Naive thymus-derived CD4-positive, alpha-beta T cell (primary cell): ENCODE measurements around the gene FAM3D. TPM values are rescaled to one million over a fixed set of nuclear protein-coding genes. Genes with fewer than 3 reads are reported as not detected.

ENCODE experiments used
- ATAC-seq: fragments of 150-1000 bp; cut with Tn5 transposase; 2 replicates; pipeline ENCODE4 v1.10.0; 2021; ENCODE audit warnings: mild to moderate bottlenecking, moderate library complexity
- CTCF ChIA-PET: fragments of 350-600 bp; sonication (Branson Sonifier 250); formaldehyde crosslinking; loops from one replicate; lab custom pipeline; 2021; ENCODE audit warnings: antibody characterized with exemption; lab: Charles Lee
- POLR2A ChIA-PET: fragments of 350-600 bp; sonication (Branson Sonifier 250); formaldehyde crosslinking; loops from one replicate; lab custom pipeline; 2021; ENCODE audit warnings: antibody characterized with exemption, inconsistent platforms; lab: Charles Lee
- DNase-seq, 9 donors: peaks; one replicate each; pipeline versions ENCODE4 v3.0.0 to v3.0.0-alpha.2; 2020 to 2022; ENCODE audit warnings: mixed read lengths in 1 of 9
- H3K27ac ChIP-seq: one replicate; pipeline ENCODE4 v1.7.0; 2013; ENCODE audit warnings: mild to moderate bottlenecking, low read depth, low read length, moderate library complexity
- H3K27me3 ChIP-seq, 2 donors: one replicate each; pipeline ENCODE4 v1.7.0; 2013; ENCODE audit warnings: low read length in 2 of 2, mild to moderate bottlenecking in 2 of 2, moderate library complexity in 2 of 2; ENCODE audit not compliant: control insufficient read depth in 2 of 2, insufficient read depth in 2 of 2
- H3K36me3 ChIP-seq, 3 experiments: 1 replicate in 2 of 3; 2 replicates in 1 of 3; pipeline ENCODE4 v1.7.0; 2013; ENCODE audit warnings: low read length in 3 of 3, mild to moderate bottlenecking in 3 of 3, moderate library complexity in 1 of 3; ENCODE audit not compliant: insufficient read depth in 3 of 3, control insufficient read depth in 2 of 3
- H3K4me1 ChIP-seq, 2 donors: one replicate each; pipeline ENCODE4 v1.7.0; 2013; ENCODE audit warnings: low read length in 2 of 2, mild to moderate bottlenecking in 2 of 2, moderate library complexity in 1 of 2; ENCODE audit not compliant: control insufficient read depth in 2 of 2, insufficient read depth in 2 of 2
- H3K4me3 ChIP-seq: 2 replicates; pipeline ENCODE4 v1.7.0; 2013; ENCODE audit warnings: mild to moderate bottlenecking, low read length
- H3K9me3 ChIP-seq, 3 experiments: 1 replicate in 2 of 3; 2 replicates in 1 of 3; pipeline ENCODE4 v1.7.0; 2013; ENCODE audit warnings: low read length in 3 of 3; ENCODE audit not compliant: control insufficient read depth in 2 of 3
- H3K27ac Mint-ChIP-seq, 9 donors: one replicate each; pipeline ENCODE4 v1.8.0; 2020 to 2022; ENCODE audit warnings: mixed read lengths in 9 of 9, mild to moderate bottlenecking in 8 of 9, moderate library complexity in 5 of 9, inconsistent platforms in 2 of 9
- H3K27me3 Mint-ChIP-seq, 5 donors: one replicate each; pipeline ENCODE4 v1.8.0; 2021 to 2022; ENCODE audit warnings: mixed read lengths in 5 of 5, mild to moderate bottlenecking in 1 of 5
- H3K36me3 Mint-ChIP-seq, 5 donors: one replicate each; pipeline ENCODE4 v1.8.0; 2020 to 2022; ENCODE audit warnings: mixed read lengths in 5 of 5, mild to moderate bottlenecking in 3 of 5, inconsistent platforms in 1 of 5
- H3K4me1 Mint-ChIP-seq, 7 donors: one replicate each; pipeline ENCODE4 v1.8.0; 2020 to 2022; ENCODE audit warnings: mixed read lengths in 7 of 7, mild to moderate bottlenecking in 3 of 7, inconsistent platforms in 1 of 7
- H3K4me3 Mint-ChIP-seq, 10 donors: one replicate each; pipeline ENCODE4 v1.8.0; 2020 to 2022; ENCODE audit warnings: mild to moderate bottlenecking in 10 of 10, mixed read lengths in 10 of 10, moderate library complexity in 6 of 10, inconsistent platforms in 2 of 10
- H3K9me3 Mint-ChIP-seq, 11 donors: one replicate each; pipeline ENCODE4 v1.8.0; 2020 to 2022; ENCODE audit warnings: mixed read lengths in 11 of 11, mild to moderate bottlenecking in 4 of 11, inconsistent platforms in 1 of 11, moderate library complexity in 1 of 11
- intact Hi-C, 2 donors: fragments of 100-400 bp; cut with micrococcal nuclease; formaldehyde crosslinking; loops; one replicate each; pipeline ENCODE4 v1.15.1; 2023
- polyA plus RNA-seq, 2 donors: library from polyadenylated mRNA; unstranded; fragments of 300-500 nt; fragmentation: Illumina TruSeq; gene quantifications; one replicate each; pipeline ENCODE4 v1.2.3, GENCODE V29; 2021
- total RNA-seq, 6 experiments: library from RNA in 5 of 6; stranded (reverse) in 5 of 6; gene quantifications; 1 replicate in 5 of 6; 2 replicates in 1 of 6; pipeline ENCODE4 v1.2.3 and lab custom pipeline; 2021 to 2026

Gene FAM3D
- total and polyA plus RNA-seq, 7 experiments from 2014 or later: not detected

DNA sequence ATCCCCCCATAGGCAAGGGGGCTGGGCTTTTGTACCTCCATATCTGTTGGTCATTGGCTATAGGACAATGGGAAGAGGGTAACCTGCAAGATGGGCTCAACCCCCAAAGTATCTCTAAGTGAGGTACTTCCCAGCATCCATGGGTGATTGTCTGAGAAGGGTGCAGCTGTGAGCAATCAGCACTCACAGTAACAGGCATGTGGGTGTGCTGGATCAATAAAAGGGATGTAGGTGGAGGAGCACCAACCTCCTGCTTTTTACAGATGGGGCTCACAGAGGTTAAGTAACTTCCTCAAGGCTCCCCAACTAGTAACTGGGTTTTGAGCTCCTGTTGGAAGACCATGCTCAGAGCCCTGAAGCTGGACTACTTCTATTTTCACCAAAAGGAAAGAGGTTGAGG is 63.0 kb downstream of the FAM3D start:
- H3K4me1 ChIP-seq: no peaks in the 10 kb centered on the region
- intact Hi-C loops: no loop called here
- ATAC-seq (no peak), DNase-seq (no peak)
- Mint-ChIP-seq H3K9me3 (peaks cover 0 to 3% (median 0%) of the 10 kb centered on the region in 11 donors), H3K36me3 (no peaks in the 10 kb centered on the region), H3K4me1 (no peaks in the 10 kb centered on the region), H3K4me3 (no peak overlapping the region), H3K27ac (no peak overlapping the region), H3K27me3 (peaks cover 18 to 31% (median 24%) of the 10 kb centered on the region in 5 donors)
- H3K27ac ChIP-seq: no peak overlapping the region
- CTCF ChIA-PET: no interaction called here
- POLR2A ChIA-PET: no interaction called here
- H3K27me3 ChIP-seq: no peaks in the 10 kb centered on the region
- no peaks in the 10 kb centered on the region for H3K36me3 ChIP-seq
- H3K9me3 ChIP-seq: no peaks in the 10 kb centered on the region
- no peak overlapping the region for H3K4me3 ChIP-seq

DNA sequence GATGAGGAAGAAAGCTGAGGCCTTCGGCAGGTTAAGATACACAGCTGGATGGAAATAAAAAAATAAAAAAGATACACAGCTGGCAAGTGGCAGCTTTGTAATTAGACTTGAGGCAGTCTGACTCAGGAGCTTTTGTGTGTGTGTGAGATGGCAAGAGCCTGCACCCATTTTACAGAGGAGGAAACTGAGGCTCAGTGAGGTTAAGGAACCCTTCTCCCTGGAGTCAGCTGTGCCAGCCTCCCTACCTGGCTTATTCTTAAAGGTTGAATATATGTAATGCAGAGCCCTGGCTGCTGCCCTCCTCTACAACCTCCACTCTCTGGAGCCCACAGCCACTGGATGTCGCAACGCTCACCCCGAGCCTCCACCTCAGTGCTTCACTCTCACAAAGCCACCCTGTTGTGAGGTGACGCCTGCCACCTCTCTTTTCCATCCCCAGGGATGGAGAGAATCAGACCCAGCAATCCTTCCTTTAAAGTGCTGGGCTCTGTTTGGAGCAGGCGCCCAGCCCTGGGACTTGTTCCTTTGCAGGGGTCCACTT is 68.7 kb downstream of the FAM3D start:
- Mint-ChIP-seq H3K9me3 (no peaks in the 10 kb centered on the region), H3K36me3 (no peaks in the 10 kb centered on the region), H3K4me3 (no peak overlapping the region), H3K27me3 (peaks cover 10 to 16% (median 15%) of the 10 kb centered on the region in 5 donors), H3K27ac (no peak overlapping the region), H3K4me1 (no peaks in the 10 kb centered on the region)
- DNase-seq (no peak), ATAC-seq (no peak)
- Histone ChIP-seq H3K27me3 (no peaks in the 10 kb centered on the region), H3K4me3 (no peak overlapping the region), H3K27ac (no peak overlapping the region), H3K9me3 (no peaks in the 10 kb centered on the region), H3K36me3 (no peaks in the 10 kb centered on the region), H3K4me1 (no peaks in the 10 kb centered on the region)
- ChIA-PET POLR2A (no interaction called here), CTCF (no interaction called here)
- intact Hi-C loops: no loop called here

DNA sequence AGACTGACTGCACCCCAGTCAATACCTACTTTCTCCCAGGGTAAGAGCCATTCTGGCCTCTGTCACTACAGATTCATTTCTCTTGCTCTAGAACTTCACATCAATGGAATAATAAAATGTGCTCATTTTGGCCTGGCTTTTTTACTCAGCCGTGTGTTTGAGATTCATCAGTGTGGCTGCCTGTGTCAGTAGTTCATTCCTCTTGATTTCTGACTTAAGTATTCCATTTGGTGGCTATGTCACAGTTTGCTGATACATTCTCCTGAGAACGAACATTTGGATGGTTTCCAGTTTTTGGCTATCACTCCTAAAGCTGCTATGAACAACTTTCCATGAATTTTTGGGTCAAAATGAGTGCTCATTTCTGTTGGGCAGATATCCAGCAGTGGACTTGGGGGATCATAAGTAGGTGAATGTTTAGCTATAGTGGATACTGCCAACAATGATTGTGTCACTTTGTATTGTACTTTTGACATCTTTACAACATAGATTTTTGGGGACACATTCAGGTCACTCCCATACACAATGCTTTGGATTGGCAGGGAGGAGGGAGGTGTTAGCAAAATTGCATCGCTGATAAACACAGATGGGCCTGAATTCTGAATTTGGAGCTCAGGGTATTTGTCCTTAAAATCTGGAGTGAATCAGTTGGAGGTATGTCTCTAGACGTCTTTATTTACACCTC is 69.6 kb downstream of the FAM3D start:
- ATAC-seq (no peak), DNase-seq (no peak)
- H3K9me3 Mint-ChIP-seq: no peaks in the 10 kb centered on the region
- intact Hi-C loops: no loop called here
- H3K4me3 Mint-ChIP-seq: no peak overlapping the region
- no peaks in the 10 kb centered on the region for H3K4me1 Mint-ChIP-seq
- peaks cover 5 to 12% (median 10%) of the 10 kb centered on the region in 5 donors for H3K27me3 Mint-ChIP-seq
- H3K4me3 ChIP-seq: no peak overlapping the region
- no peak overlapping the region for H3K27ac ChIP-seq
- CTCF ChIA-PET: no interaction called here
- H3K9me3 ChIP-seq: no peaks in the 10 kb centered on the region
- no peaks in the 10 kb centered on the region for H3K27me3 ChIP-seq
- H3K36me3 Mint-ChIP-seq: no peaks in the 10 kb centered on the region
- no peaks in the 10 kb centered on the region for H3K36me3 ChIP-seq
- no peak overlapping the region for H3K27ac Mint-ChIP-seq
- POLR2A ChIA-PET: no interaction called here
- H3K4me1 ChIP-seq: no peaks in the 10 kb centered on the region

DNA sequence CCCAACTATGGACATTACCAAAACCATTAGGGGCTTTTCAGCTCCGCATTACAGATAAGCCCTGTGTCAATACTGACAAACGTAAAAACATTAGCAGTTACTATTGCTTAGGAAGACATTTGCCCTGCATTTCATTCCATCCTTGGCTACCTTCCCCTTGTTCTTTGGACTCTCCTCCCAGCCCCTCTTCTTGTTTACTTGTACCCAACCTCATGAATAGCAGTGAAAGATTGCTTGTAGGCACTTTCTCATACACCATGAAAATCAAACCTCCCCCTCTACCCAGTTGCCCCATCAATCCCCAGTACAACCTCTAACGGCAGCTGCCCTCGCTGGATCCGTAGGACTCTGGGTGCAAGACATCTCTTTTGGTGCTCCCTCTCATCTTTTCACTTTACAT is 72.5 kb downstream of the FAM3D start:
- Histone ChIP-seq H3K4me3 (no peak overlapping the region), H3K27me3 (no peaks in the 10 kb centered on the region), H3K36me3 (no peaks in the 10 kb centered on the region), H3K27ac (no peak overlapping the region), H3K4me1 (no peaks in the 10 kb centered on the region), H3K9me3 (no peaks in the 10 kb centered on the region)
- no peak overlapping the region for H3K27ac Mint-ChIP-seq
- POLR2A ChIA-PET: no interaction called here
- ATAC-seq (no peak), DNase-seq (no peak)
- H3K4me3 Mint-ChIP-seq: no peak overlapping the region
- peaks cover under 1 to 21% (median 7%) of the 10 kb centered on the region in 5 donors for H3K27me3 Mint-ChIP-seq
- CTCF ChIA-PET: no interaction called here
- H3K36me3 Mint-ChIP-seq: no peaks in the 10 kb centered on the region
- H3K9me3 Mint-ChIP-seq: peaks cover 0 to 1% (median 0%) of the 10 kb centered on the region in 11 donors
- no peaks in the 10 kb centered on the region for H3K4me1 Mint-ChIP-seq
- intact Hi-C loops: no loop called here

DNA sequence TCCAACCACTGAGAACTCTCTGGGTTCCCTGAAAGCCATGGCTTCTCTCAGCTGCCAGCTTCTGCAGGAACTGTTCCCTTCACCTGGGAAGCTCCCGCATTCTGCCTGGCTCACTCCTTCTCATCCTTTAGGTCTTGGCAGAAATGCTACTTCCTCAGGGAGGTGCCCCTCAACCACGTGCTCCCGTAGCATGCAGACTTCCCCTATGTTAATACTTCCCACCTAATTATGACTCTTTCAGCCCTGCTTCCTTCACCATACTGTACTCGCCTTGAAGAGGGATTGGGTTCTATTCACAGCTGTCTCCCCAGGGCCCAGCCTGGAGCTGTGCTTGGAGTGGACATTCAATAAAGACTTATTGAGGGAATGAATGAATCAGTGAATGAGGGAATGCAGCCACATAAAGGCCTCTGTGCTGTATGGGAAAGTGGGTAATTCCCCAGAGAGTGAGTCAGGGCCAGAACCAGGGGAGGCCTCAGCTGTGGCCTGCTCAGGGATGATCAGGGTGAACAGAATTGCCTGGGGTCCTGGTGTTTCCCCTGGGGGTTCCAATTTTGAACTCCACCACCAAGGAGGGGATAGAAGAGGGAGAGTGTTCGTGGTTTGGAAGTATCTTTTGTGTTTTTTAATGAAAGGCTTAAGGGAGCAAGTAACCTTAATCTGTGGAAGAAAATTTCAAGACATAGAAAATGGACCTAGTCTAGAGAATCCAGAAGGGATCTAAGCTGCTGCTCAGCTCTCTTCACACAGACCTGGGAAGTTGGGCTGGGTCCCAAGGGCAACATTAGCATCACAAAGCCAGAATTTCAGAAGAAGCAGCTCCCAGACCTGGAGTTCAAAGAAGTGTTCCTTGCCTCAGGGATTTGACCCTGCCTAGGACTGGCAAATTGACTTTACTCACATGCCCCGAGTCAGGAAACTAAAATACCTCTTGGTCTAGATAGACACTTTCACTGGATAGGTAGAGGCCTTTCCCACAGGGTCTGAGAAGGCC is 74.8 kb downstream of the FAM3D start:
- H3K4me3 Mint-ChIP-seq: no peak overlapping the region
- ChIA-PET POLR2A (no interaction called here), CTCF (no interaction called here)
- H3K9me3 ChIP-seq: no peaks in the 10 kb centered on the region
- ATAC-seq: peak; percentile 26
- no peak overlapping the region for H3K27ac Mint-ChIP-seq
- no peaks in the 10 kb centered on the region for H3K27me3 ChIP-seq
- H3K4me1 Mint-ChIP-seq: no peaks in the 10 kb centered on the region
- H3K27ac ChIP-seq: no peak overlapping the region
- no peak overlapping the region for H3K4me3 ChIP-seq
- intact Hi-C loops: no loop called here
- no peaks in the 10 kb centered on the region for H3K36me3 ChIP-seq
- H3K27me3 Mint-ChIP-seq: peaks cover 20 to 41% (median 25%) of the 10 kb centered on the region in 5 donors
- H3K4me1 ChIP-seq: no peaks in the 10 kb centered on the region
- DNase-seq: no peak
- no peaks in the 10 kb centered on the region for H3K36me3 Mint-ChIP-seq
- H3K9me3 Mint-ChIP-seq: peaks cover 0 to 1% (median 0%) of the 10 kb centered on the region in 11 donors

DNA sequence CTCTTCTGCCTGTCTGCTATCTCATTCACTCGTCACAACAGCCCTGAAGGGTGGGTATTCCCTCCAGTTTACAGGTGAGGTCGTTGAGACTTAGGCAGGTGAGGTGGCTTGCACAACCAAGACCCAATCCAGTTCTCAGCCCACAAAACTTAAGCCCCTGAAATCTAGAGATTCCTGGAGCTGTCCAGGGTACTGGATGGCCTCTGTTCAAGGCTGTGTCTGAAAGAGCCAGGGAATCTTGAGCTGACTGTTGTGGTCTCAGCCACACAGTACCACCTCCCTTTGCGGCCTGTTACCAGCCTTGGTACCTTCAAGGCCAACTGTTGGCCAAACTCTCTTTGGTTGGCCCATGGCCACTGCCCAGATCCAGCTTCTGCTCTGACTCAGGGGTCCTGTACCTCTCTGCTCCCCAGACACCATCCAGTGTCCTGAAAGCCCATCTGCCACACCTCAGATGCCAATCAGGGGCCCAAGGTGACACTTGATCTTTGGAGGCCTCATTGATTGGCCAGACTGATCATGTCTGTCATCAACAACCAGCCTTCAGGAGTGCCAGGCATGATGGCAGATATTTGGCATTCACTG is 78.5 kb downstream of the FAM3D start:
- H3K9me3 Mint-ChIP-seq: peaks cover 0 to 5% (median 2%) of the 10 kb centered on the region in 11 donors
- ATAC-seq: no peak
- Histone ChIP-seq H3K27me3 (peaks cover 4 to 7% of the 10 kb centered on the region in 2 donors), H3K4me3 (no peak overlapping the region), H3K27ac (no peak overlapping the region), H3K4me1 (peaks cover 0 to 6% of the 10 kb centered on the region in 2 donors), H3K9me3 (no peaks in the 10 kb centered on the region), H3K36me3 (no peaks in the 10 kb centered on the region)
- peaks cover 10 to 20% (median 15%) of the 10 kb centered on the region in 7 donors for H3K4me1 Mint-ChIP-seq
- no peak overlapping the region for H3K4me3 Mint-ChIP-seq
- H3K27ac Mint-ChIP-seq: no peak overlapping the region
- peaks cover 0 to 7% (median 6%) of the 10 kb centered on the region in 5 donors for H3K36me3 Mint-ChIP-seq
- intact Hi-C loops: loop anchor here in 1 of 2 donors (5.0 kb wide), 1 partner anchor 281 kb away; the partner anchor contains the start of genes HTD2 and RPP14
- H3K27me3 Mint-ChIP-seq: peaks cover 37 to 63% (median 48%) of the 10 kb centered on the region in 5 donors
- POLR2A ChIA-PET: no interaction called here
- no peak for DNase-seq
- CTCF ChIA-PET: no interaction called here
